Adipocyte (in vitro differentiated cells): ENCODE measurements around the gene MAN2B1.

Experiments
- DNase-seq: peaks from one replicate; pipeline ENCODE4 v3.0.0-alpha.2; 2015; ENCODE audit warnings: low read depth
- H3K27me3 ChIP-seq: replicated peaks from 2 replicates; pipeline ENCODE4 v1.7.0; 2013; ENCODE audit warnings: mild to moderate bottlenecking, low read length, moderate library complexity; ENCODE audit not compliant: control insufficient read depth, insufficient read depth
- H3K36me3 ChIP-seq: 2 replicates; pipeline ENCODE4 v1.7.0; 2013; ENCODE audit warnings: low read length, mild to moderate bottlenecking, moderate library complexity; ENCODE audit not compliant: control insufficient read depth, insufficient read depth, severe bottlenecking
- H3K4me1 ChIP-seq: 2 replicates; pipeline ENCODE4 v1.7.0; 2013; ENCODE audit warnings: mild to moderate bottlenecking, low read length, moderate library complexity; ENCODE audit not compliant: control insufficient read depth, insufficient read depth
- H3K4me3 ChIP-seq: 2 replicates; pipeline ENCODE4 v1.7.0; 2013; ENCODE audit warnings: mild to moderate bottlenecking, low read length, moderate library complexity
- H3K9ac ChIP-seq: 2 replicates; pipeline ENCODE4 v1.7.0; 2013; ENCODE audit warnings: mild to moderate bottlenecking, low read length, moderate library complexity
- H3K9me3 ChIP-seq: 2 replicates; pipeline ENCODE4 v1.7.0; 2013; ENCODE audit warnings: mild to moderate bottlenecking, low read length, moderate library complexity; ENCODE audit not compliant: control insufficient read depth

The MAN2B1 gene

DNA sequence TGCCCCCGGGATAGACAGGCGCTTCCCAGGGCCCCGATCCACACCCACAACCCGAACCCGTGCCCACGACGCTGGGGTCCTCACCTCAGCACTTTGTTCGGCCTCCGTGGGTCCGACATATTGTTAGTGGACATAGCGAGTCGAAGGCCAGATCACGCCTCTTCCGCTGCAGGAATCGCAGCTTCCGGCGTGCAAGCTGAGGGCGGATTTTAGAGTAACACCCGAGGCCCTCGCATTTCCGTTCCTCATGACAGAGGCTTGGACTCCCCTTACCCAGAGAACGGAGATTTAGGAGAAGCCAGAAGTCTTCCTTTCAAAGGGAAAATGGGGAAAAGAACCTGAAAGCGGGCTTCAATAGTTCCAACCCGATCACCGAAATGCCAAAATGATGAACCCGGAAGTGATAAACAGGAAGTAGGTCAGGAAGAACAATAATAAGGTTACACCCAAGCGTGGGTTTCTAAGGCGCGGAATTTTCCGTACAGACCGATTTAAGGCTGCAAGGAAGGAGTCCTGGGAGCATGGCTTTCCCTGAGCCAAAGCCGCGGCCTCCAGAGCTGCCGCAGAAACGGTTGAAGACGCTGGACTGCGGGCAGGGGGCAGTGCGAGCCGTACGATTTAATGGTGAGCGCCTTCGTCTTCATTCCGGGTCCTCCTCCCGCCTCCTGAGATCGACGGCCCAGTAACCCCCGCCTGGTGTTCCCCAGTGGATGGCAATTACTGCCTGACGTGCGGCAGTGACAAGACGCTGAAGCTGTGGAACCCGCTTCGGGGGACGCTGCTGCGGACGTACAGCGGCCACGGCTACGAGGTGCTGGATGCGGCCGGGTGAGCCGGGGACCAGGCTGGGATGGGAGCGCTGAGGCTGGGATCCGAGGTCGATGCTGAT, 3.0 kb upstream of the MAN2B1 start:
- peak overlapping the region; percentile 96 for H3K4me3 ChIP-seq
- H3K9me3 ChIP-seq, result no peaks in the 10 kb centered on the region
- H3K36me3 ChIP-seq, result peaks cover 18% of the 10 kb centered on the region
- peak overlapping the region; percentile 95 for H3K9ac ChIP-seq
- peaks cover 36% of the 10 kb centered on the region for H3K4me1 ChIP-seq
- DNase-seq, result peak; percentile 90
- no peaks in the 10 kb centered on the region for H3K27me3 ChIP-seq

DNA sequence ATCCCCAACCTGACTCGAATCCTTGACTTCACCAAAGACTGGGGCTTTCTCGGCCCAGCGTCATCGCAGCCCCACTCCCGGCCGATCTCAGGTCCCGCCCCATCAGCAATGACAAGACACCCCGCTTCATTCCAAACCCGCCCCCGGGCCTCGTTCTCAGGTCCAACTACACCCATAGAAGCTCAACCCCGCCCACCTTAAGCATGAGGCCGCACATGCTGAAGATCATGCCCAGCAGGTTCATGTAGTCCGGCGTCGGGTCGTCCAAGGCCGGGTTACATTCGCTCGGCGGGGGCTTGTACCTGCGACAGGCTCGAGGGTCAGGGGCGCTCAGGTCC, 2.4 kb upstream of the MAN2B1 start:
- no peaks in the 10 kb centered on the region for H3K27me3 ChIP-seq
- H3K9ac ChIP-seq, result peak overlapping the region; percentile 95
- H3K4me3 ChIP-seq, result peak overlapping the region; percentile 96
- H3K4me1 ChIP-seq, result peaks cover 36% of the 10 kb centered on the region
- DNase-seq, result peak; percentile 79
- H3K9me3 ChIP-seq, result no peaks in the 10 kb centered on the region
- peaks cover 12% of the 10 kb centered on the region for H3K36me3 ChIP-seq

DNA sequence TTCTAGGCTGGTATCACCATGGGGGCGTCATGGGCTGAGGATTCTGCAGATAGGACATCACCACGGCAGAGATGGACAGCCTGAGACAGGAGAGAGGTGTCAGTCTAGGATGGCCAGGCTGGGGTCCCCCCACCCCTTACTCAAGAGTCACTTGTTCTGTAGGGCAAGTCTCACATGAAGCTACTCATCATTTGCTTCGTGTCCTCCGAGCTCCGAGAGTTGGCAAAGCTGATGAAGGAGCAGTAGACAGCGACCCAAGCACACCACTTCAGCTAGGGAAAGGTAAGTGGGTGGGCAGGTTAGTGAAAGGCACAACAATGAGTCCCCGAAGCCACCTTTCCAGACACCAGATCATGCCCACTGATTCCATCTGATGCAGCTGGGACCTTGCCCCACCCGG, 1.8 kb upstream of the MAN2B1 start:
- no peaks in the 10 kb centered on the region for H3K9me3 ChIP-seq
- DNase-seq, result no peak
- H3K4me3 ChIP-seq, result peak overlapping the region; percentile 96
- no peaks in the 10 kb centered on the region for H3K27me3 ChIP-seq
- peak overlapping the region; percentile 95 for H3K9ac ChIP-seq
- H3K4me1 ChIP-seq, result peaks cover 36% of the 10 kb centered on the region
- H3K36me3 ChIP-seq, result peaks cover 13% of the 10 kb centered on the region

DNA sequence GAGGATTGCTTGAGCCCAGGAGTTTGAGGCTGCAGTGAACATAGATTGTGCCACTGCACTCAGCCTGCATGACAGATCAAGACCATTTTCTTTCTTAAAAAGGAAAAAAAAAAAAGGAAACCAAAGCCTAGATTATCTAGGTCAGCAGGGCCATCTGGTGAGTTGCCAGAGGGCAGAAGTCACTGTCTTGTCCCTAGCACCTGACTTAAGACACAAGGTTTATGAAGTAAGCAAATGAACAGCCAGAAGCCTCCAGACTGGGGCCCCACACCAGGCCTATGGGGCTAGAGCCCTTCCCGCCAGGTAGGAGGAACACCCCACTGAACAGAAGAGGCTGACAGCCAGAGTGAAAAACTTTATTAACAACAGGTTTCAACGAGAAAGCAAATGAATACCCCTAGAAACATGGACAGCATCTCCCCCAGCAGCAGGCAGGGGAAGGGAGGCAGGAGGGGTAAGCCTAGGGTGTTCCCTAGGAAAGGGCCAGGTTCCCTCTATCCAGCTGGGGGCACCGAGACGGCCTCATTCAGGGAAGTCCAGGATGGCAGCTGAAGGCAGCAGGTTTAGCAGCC, 1.3 kb upstream of the MAN2B1 start:
- H3K36me3 ChIP-seq, result peaks cover 18% of the 10 kb centered on the region

DNA sequence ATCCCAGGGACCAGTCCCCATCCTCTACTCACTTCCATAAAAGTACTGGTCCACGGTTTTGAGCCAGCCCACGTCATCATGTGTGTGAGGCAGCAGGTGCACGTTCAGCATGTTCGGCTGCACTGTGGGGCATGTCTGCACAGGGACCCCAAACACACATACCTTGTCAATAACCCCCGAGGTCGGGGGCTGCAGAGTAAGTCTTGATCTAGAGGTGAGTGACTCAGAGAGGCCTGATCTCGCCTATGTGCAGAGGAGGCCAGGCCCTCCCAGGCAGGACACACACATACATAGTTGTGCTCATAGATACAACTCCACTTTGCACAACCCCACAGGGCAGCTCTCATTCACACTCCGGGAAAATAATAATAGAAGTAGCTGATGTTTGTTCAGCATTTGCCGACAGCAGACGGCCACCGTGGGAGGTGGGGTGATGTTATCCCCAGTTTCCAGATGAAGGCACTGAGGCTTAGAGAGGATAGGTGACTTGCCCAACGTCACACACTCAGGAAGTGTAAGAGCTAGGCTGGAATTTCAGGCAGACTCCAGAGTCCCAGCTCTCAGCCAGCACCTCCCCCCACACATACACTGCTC, 774 bp downstream of the MAN2B1 start:
- H3K27me3 ChIP-seq, result no peaks in the 10 kb centered on the region
- DNase-seq, result peak; percentile 31
- peaks cover 35% of the 10 kb centered on the region for H3K4me1 ChIP-seq
- H3K4me3 ChIP-seq, result peak overlapping the region; percentile 88
- H3K9me3 ChIP-seq, result no peaks in the 10 kb centered on the region
- peaks cover 33% of the 10 kb centered on the region for H3K36me3 ChIP-seq
- H3K9ac ChIP-seq, result peak overlapping the region; percentile 89

More for the DNA sequence above, 1.3 kb upstream of the MAN2B1 start:
- no peaks in the 10 kb centered on the region for H3K27me3 ChIP-seq
- DNase-seq, result no peak
- H3K9me3 ChIP-seq, result no peaks in the 10 kb centered on the region
- peak overlapping the region; percentile 96 for H3K4me3 ChIP-seq
- peaks cover 36% of the 10 kb centered on the region for H3K4me1 ChIP-seq
- peak overlapping the region; percentile 95 for H3K9ac ChIP-seq

DNA sequence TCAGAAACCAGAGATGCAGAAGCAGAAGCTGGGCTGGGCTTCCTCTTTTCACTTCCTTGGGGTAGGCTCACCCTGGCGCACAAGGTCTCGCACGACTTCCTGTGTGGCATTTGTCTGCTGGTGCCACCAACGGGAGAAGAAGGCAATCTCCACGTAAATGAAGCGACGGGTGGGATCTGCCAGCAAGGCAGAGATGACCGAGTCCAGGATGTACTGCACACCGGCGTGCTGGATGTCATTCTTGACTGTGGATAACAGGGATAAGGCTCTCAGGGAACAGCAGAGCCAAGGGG, 1.3 kb downstream of the MAN2B1 start:
- no peaks in the 10 kb centered on the region for H3K27me3 ChIP-seq
- DNase-seq, result no peak
- no peak overlapping the region for H3K4me3 ChIP-seq
- peaks cover 30% of the 10 kb centered on the region for H3K4me1 ChIP-seq
- H3K36me3 ChIP-seq, result peaks cover 37% of the 10 kb centered on the region
- peak overlapping the region; percentile 89 for H3K9ac ChIP-seq
- H3K9me3 ChIP-seq, result no peaks in the 10 kb centered on the region

DNA sequence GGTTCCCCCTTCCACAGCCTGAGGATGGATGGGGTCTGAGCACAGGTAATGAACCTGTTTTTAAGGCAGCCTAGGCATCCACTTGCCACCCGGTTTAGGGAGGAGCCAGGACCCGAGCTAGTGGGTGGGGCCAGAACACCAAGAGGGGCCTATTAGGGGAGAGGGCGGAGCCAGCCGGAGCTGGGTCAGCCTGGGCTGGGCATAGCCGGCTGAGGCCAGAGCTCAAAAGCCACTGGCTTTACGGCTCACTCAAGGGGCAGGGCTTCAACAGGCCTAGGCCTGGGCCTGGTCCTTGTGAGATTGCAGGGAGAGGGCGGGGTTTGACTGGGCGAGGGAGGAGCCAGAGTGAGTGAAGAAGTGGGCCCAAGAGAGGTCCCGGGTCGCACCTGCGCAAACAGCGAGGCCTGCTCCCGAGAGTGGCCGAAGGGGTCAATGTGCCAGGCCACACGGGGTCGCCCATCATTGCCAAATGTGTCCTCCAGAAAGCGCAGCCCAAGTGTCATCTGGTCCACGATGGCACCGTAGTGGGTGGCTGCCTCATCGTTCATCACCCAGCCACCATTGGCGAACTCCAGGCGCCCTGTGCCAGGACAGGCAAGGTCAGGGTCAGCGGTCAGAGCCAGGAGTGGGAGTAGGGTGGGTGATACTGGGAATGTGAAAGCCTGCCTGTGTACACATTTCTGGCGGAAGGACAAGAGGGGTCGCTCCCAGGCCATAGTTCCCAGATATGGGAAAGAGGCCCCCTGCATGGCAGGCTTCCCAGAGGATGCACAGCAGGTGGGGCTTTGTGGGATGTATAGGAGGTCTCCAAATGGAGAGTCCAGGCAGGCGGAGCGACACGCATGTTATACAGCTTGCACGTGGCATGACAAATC, 1.9 kb downstream of the MAN2B1 start:
- no peaks in the 10 kb centered on the region for H3K27me3 ChIP-seq
- peaks cover 26% of the 10 kb centered on the region for H3K4me1 ChIP-seq
- DNase-seq, result no peak
- no peak overlapping the region for H3K4me3 ChIP-seq
- H3K9ac ChIP-seq, result no peak overlapping the region
- peaks cover 43% of the 10 kb centered on the region for H3K36me3 ChIP-seq
- H3K9me3 ChIP-seq, result no peaks in the 10 kb centered on the region

DNA sequence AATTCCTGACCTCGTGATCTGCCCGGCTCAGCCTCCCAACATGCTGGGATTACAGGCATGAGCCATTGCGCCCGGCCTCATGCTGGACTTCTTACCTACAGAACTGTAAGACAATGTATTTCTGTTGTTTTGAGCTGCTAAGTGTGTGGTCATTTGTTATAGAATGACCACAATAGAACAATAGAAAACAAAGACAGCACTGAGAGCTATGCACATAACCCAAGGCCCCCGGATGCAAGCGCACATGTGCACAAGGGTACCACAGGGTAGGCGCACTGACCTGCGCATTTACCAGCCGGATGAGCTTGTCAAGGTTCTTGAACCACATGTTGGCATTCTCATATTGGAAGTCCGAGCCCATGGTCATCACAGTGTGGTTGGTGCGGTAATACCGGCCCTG, 5.6 kb downstream of the MAN2B1 start:
- Histone ChIP-seq H3K36me3 (peaks cover 59% of the 10 kb centered on the region), H3K9ac (no peak overlapping the region), H3K27me3 (no peaks in the 10 kb centered on the region), H3K4me3 (no peak overlapping the region), H3K4me1 (peaks cover 5% of the 10 kb centered on the region), H3K9me3 (no peaks in the 10 kb centered on the region)
- DNase-seq, result no peak

DNA sequence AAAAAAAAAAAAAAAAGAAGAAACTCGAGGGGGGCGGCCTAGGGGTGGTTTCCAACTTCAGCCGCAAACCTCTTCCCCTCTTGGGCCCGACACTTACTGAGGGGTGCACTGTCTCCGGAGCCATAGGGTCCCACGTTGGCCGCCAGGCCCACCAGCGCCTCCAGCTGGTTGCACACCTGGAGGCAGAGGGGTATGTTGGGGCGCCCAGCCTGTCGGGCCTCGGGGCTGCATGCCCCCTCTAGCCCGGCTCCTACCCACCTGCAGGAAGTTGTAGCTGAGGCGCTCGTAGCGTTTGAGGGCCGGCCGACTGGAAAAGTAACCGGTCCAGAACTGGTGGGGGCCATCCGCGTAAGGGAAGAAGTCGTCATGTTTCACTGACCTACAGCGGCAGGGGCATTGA, 8.6 kb downstream of the MAN2B1 start:
- Histone ChIP-seq H3K4me1 (no peaks in the 10 kb centered on the region), H3K27me3 (no peaks in the 10 kb centered on the region), H3K36me3 (peaks cover 56% of the 10 kb centered on the region), H3K9ac (no peak overlapping the region), H3K4me3 (no peak overlapping the region), H3K9me3 (no peaks in the 10 kb centered on the region)
- DNase-seq, result no peak

DNA sequence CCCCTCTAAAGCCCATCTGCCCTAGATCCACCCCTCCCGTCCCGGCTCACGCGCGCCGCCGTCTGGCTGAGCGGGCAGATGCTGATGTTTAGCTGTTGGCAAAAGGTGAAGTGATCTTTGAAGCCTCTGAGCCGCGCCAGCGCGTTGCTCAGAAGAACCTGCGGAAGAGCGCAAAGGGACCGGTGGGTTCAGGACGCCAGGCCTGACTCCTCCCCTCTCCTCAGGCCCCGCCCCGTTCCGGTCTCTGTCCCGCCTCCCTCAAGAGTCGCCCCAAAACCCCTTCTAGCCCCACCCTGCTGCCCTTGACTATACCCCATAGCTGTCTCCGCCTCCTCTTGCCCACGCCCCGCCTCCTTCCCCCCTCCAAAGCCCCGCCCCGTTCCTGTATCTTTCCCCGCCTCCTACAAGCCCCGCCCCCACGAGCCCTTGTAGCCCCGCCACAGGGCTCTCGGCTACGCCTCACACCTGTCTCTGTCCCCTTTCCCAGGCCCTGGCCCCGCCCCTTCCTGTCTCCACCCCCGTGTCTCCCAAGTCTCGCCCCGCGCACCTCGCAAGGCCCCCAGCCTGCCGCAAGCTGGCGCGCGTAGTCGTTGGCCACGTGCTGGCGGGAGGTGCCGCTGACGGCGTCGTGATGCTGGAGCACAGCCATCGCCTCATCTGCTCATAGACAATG, 9.5 kb downstream of the MAN2B1 start:
- H3K9ac ChIP-seq, result no peak overlapping the region
- H3K36me3 ChIP-seq, result peaks cover 53% of the 10 kb centered on the region
- no peak overlapping the region for H3K4me3 ChIP-seq
- H3K4me1 ChIP-seq, result no peaks in the 10 kb centered on the region
- no peaks in the 10 kb centered on the region for H3K27me3 ChIP-seq
- no peak for DNase-seq
- H3K9me3 ChIP-seq, result no peaks in the 10 kb centered on the region
